K562 treated with DMSO at 1 percent for 12 hours (cell line): Measurements from ENCODE around the gene GNAS. TPM values are rescaled to one million over a fixed set of nuclear protein-coding genes. Genes with fewer than 3 reads are reported as not detected.

Experiments
- total RNA-seq: library from RNA; unstranded; fragments of 300-600 nt; gene quantifications from 2 replicates; pipeline ENCODE4 v1.2.3, GENCODE V29; 2022; ENCODE audit not compliant: insufficient read depth

GNAS gene
- 438 and 608 TPM in 2 replicates for total RNA-seq

DNA sequence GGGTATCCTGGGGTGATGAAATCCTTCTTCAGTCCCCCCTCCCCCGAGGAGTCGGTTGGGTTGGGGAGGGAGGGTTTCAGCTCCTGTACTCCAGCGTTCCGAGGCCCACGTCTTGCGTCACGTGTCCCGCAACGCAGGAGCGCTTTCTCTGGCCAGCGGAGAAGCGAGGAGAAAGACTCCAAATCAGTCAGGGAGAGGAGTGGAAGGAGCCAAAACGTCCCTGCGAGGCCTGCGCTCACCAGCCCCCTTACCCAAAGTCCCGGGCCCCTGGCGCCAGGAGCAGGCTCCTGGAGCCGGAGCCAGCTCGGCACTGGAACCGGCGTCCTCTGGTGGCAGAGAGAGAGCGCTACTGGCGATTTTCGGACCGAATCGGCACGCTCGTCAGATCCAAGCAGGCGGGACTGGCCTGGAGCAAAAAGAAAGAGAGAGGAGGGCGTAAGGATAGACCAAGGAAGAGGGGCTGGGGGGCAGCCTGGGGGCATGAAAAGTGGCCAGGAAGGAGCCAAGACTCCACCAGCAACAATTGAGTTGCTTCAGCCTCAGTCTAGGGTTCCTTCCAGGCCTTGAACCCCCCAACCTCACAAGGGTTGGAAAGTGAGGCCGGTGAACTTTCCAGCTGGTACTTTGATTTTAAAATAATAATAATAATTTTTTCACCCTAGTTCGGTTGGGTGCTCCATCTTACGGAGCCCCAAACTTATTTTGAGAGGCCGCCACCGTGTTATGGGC is at the start of gene GNAS:
GNAS (plus strand) TSS at position 174 of the 729 bp plus-strand sequence.

DNA sequence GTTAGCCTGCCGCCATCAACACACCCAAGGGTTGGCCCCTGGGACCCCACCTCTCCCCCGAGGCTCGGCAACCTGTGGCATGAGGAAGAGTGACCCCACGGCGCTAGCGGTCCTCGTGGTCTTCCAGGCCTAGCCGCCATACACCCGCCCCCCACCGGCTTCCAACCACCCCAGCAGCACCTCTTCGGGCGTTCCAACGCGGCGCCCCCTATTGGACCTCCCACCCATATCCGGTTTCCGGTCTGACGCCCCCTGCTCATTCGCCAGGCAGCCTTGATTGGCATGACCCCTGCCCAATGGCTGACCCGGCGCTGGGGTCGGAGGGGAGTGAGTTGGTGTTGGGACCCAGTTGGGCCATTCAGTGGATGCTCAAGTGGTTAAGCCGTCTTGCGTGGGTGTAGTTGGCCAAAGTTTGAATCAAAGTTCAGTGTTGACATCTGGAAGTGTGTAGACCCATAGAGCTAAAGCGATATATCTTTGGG is 1.8 kb upstream of the GNAS start, which contains the start of gene GNAS-AS1:
GNAS-AS1 (minus strand) TSS at position 210 of the 482 bp plus-strand sequence.

Other genes with a start within 250 kb of the GNAS start
- 15.7 and 38.8 TPM in 2 replicates for gene STX16, start 201.4 kb upstream of the GNAS start, total RNA-seq
- 1.1 and 3.3 TPM in 2 replicates for gene NPEPL1, start 159.9 kb upstream of the GNAS start, total RNA-seq
- gene GNAS-AS1, start 1.8 kb upstream of the GNAS start, total RNA-seq: 2.0 TPM in 1 of 2 replicates, not detected in the other
- 52.3 and 83.1 TPM in 2 replicates for gene NELFCD, start 128.5 kb downstream of the GNAS start, total RNA-seq
- 77.7 and 103 TPM in 2 replicates for gene CTSZ, start 154.5 kb downstream of the GNAS start, total RNA-seq
- gene TUBB1, start 166.7 kb downstream of the GNAS start, total RNA-seq: 1.1 TPM in 1 of 2 replicates, not detected in the other
- gene ATP5F1E, start 179.6 kb downstream of the GNAS start, total RNA-seq: 17.7 and 24.9 TPM in 2 replicates
- 20.8 and 34.6 TPM in 2 replicates for gene PRELID3B, start 190.1 kb downstream of the GNAS start, total RNA-seq